Measurements from ENCODE around the gene GPR89B.
"Not testable (repeated sequence)": the region's sequence is repeated elsewhere in the genome, so short reads cannot be mapped to it uniquely, and the experiment has no call there.

GPR89B gene

GRCh38 chr1:148014289-148015200, 86.3 kb downstream of the GPR89B start:
- DNase-seq (ENCODE audit: insufficient read length, low spot score); FAIRE-seq: not testable (repeated sequence)

- not testable (repeated sequence) for FAIRE-seq; DNase-seq (ENCODE audit: insufficient read length, low spot score)
Observed at GRCh38 chr1:148024918-148025317, 96.7 kb downstream of the GPR89B start.

- DNase-seq (ENCODE audit: insufficient read length, low spot score); FAIRE-seq: not testable (repeated sequence)
Observed at GRCh38 chr1:148027004-148027403, 98.8 kb downstream of the GPR89B start.

- not testable (repeated sequence) for DNase-seq (ENCODE audit: insufficient read length, low spot score); FAIRE-seq
Observed at GRCh38 chr1:148032247-148032646, 104.0 kb downstream of the GPR89B start.

GRCh38 chr1:148032690-148033089, 104.5 kb downstream of the GPR89B start:
- DNase-seq (ENCODE audit: insufficient read length, low spot score); FAIRE-seq: not testable (repeated sequence)

- DNase-seq (ENCODE audit: insufficient read length, low spot score); FAIRE-seq: not testable (repeated sequence)
Observed at GRCh38 chr1:148033147-148033546, 104.9 kb downstream of the GPR89B start.

GRCh38 chr1:148037850-148038461, 109.7 kb downstream of the GPR89B start:
- not testable (repeated sequence) for DNase-seq (ENCODE audit: insufficient read length, low spot score); FAIRE-seq

GRCh38 chr1:148038462-148039333, 110.5 kb downstream of the GPR89B start:
- peak; percentile 4 for DNase-seq (ENCODE audit: insufficient read length, low spot score)
- not testable (repeated sequence) for FAIRE-seq
